ENCODE data around the gene ATP2A1. TPM values are rescaled to one million over a fixed set of nuclear protein-coding genes. Genes with fewer than 3 reads are reported as not detected.
A peak's percentile ranks its signal among the peaks of the same experiment; 100 is the strongest.

ATP2A1 gene
- total and polyA plus RNA-seq, 2 of the 13 experiments (the other 11 are each of a cell fraction or from before 2014, with no cell fraction given) = 3.2 to 12.5 TPM

GRCh38 chr16:28865722-28866453 is 12.4 kb upstream of the ATP2A1 start (continued):
- no peak for TF ChIP-seq ZNF761 (CRISPR knock-in tag; conservative IDR thresholded peaks at IDR 0.05)
- TF ChIP-seq ZFP37 (CRISPR knock-in tag; IDR thresholded peaks at IDR 0.05; ENCODE audit: borderline replicate concordance) = no peak
- TF ChIP-seq KLF15 (CRISPR knock-in tag; IDR thresholded peaks at IDR 0.05; ENCODE audit: borderline replicate concordance) = no peak
- TF ChIP-seq ARNT2 (CRISPR knock-in tag; IDR thresholded peaks at IDR 0.05; ENCODE audit: low read depth) = 0 out of 2 replicates have a peak, but pooled peaks have one; percentile 59
- no peak for TF ChIP-seq PBX3 (CRISPR knock-in tag; IDR thresholded peaks at IDR 0.05; ENCODE audit: borderline replicate concordance)
- no peak for TF ChIP-seq IKZF4 (CRISPR knock-in tag; IDR thresholded peaks at IDR 0.05; ENCODE audit: borderline replicate concordance, low read depth, not compliant biosample characterization)
- TF ChIP-seq KLF6 (CRISPR knock-in tag; IDR thresholded peaks at IDR 0.05) = no peak
- TF ChIP-seq KLF16 (CRISPR knock-in tag; IDR thresholded peaks at IDR 0.05) = peak in 1 of 2 experiments; percentile 64; a peak in 1 of 4 replicates
- TF ChIP-seq ZNF563 (CRISPR knock-in tag; IDR thresholded peaks at IDR 0.05) = peak; percentile 15; the same call in 1 of the 2 replicates
- TF ChIP-seq ZNF724P (CRISPR knock-in tag; IDR thresholded peaks at IDR 0.05; ENCODE audit: borderline replicate concordance) = peak; percentile 56; the same call in 1 of the 2 replicates
- no peak for TF ChIP-seq ZBTB3 (CRISPR knock-in tag; IDR thresholded peaks at IDR 0.05; ENCODE audit: borderline replicate concordance, low read depth)
- no peak for TF ChIP-seq ZZZ3 (CRISPR knock-in tag; IDR thresholded peaks at IDR 0.05; ENCODE audit: borderline replicate concordance)
- no peak for TF ChIP-seq SMARCE1 (IDR thresholded peaks at IDR 0.05; ENCODE audit: borderline replicate concordance)
- TF ChIP-seq ZNF234 (CRISPR knock-in tag; conservative IDR thresholded peaks at IDR 0.05) = 0 out of 2 replicates have a peak, but pooled peaks have one; percentile 42
- no peak for TF ChIP-seq DR1 (CRISPR knock-in tag; IDR thresholded peaks at IDR 0.05)
- TF ChIP-seq HNRNPLL (IDR thresholded peaks at IDR 0.05; ENCODE audit: low read depth, low read length, poor library complexity, severe bottlenecking) = no peak
- no peak for TF ChIP-seq ATF5 (CRISPR knock-in tag; IDR thresholded peaks at IDR 0.05; ENCODE audit: low read depth)
- TF ChIP-seq E2F1 (CRISPR knock-in tag; IDR thresholded peaks at IDR 0.05) = peak; percentile 37; the same call in 1 of the 2 replicates

Data from HepG2 (cell line).